Renal pelvis (tissue), 12 donors: ENCODE measurements around the gene MRPL34. TPM values are rescaled to one million over a fixed set of nuclear protein-coding genes. Genes with fewer than 3 reads are reported as not detected.
"Not testable (repeated sequence)": the region's sequence is repeated elsewhere in the genome, so short reads cannot be mapped to it uniquely, and the experiment has no call there.

Source experiments
- DNase-seq: peaks from one replicate; pipeline ENCODE4 v3.0.0-alpha.2; 2013
- long read RNA-seq, 16 experiments: transcript quantifications; one replicate each; lab custom pipeline, GENCODE V29; 2026
- polyA plus RNA-seq, 3 donors: library from polyadenylated mRNA; unstranded; fragments of 120-200 nt; gene quantifications; one replicate each; pipeline ENCODE4 v1.2.1, GENCODE V29; 2013; ENCODE audit not compliant: insufficient read length in 3 of 3

Gene MRPL34
- polyA plus RNA-seq, result 10 to 100 TPM; 59.2 to 71.3 (median 63.5) TPM
- long read RNA-seq, donor 1, transcript MRPL34-201 (2 exons, 968 nt), result major isoform, 56 of 57 reads
- long read RNA-seq, donor 1, partial matches to known transcripts, result 0 of 57 reads
- long read RNA-seq, donor 1, other reads (novel, unspliced or antisense), result 0 of 57 reads
- long read RNA-seq, donor 2, transcript MRPL34-201 (2 exons, 968 nt), result major isoform, 99 of 100 reads
- long read RNA-seq, donor 2, partial matches to known transcripts, result 0 of 100 reads
- long read RNA-seq, donor 2, other reads (novel, unspliced or antisense), result 0 of 100 reads
- long read RNA-seq, donor 3, transcript MRPL34-201 (2 exons, 968 nt), result major isoform, 66 of 67 reads
- long read RNA-seq, donor 3, partial matches to known transcripts, result 0 of 67 reads
- long read RNA-seq, donor 3, other reads (novel, unspliced or antisense), result 0 of 67 reads
- long read RNA-seq, donor 4, transcript MRPL34-201 (2 exons, 968 nt), result major isoform, 85 of 87 reads
- long read RNA-seq, donor 4, partial matches to known transcripts, result 0 of 87 reads
- long read RNA-seq, donor 4, other reads (novel, unspliced or antisense), result 0 of 87 reads
- long read RNA-seq, donor 5, transcript MRPL34-201 (2 exons, 968 nt), result major isoform, 43 of 54 reads
- long read RNA-seq, donor 5, partial matches to known transcripts, result 5 of 54 reads
- long read RNA-seq, donor 5, other reads (novel, unspliced or antisense), result 6 of 54 reads
- long read RNA-seq, donor 6, transcript MRPL34-201 (2 exons, 968 nt), result major isoform, 58 of 60 reads
- long read RNA-seq, donor 6, partial matches to known transcripts, result 0 of 60 reads
- long read RNA-seq, donor 6, other reads (novel, unspliced or antisense), result 0 of 60 reads
- long read RNA-seq, donor 7, transcript MRPL34-201 (2 exons, 968 nt), result major isoform, 82 of 86 reads
- long read RNA-seq, donor 7, partial matches to known transcripts, result 0 of 86 reads
- long read RNA-seq, donor 7, other reads (novel, unspliced or antisense), result 0 of 86 reads
- long read RNA-seq, donor 8, transcript MRPL34-201 (2 exons, 968 nt), result major isoform, 20 of 63 reads
- long read RNA-seq, donor 8, partial matches to known transcripts, result 37 of 63 reads
- long read RNA-seq, donor 8, other reads (novel, unspliced or antisense), result 5 of 63 reads
- long read RNA-seq, donor 9, transcript MRPL34-201 (2 exons, 968 nt), result major isoform, 85 of 87 reads
- long read RNA-seq, donor 9, partial matches to known transcripts, result 0 of 87 reads
- long read RNA-seq, donor 9, other reads (novel, unspliced or antisense), result 0 of 87 reads
- long read RNA-seq, donor 10, transcript MRPL34-201 (2 exons, 968 nt), result major isoform, 62 of 76 reads
- long read RNA-seq, donor 10, partial matches to known transcripts, result 5 of 76 reads
- long read RNA-seq, donor 10, other reads (novel, unspliced or antisense), result 7 of 76 reads
- long read RNA-seq, donor 11, transcript MRPL34-201 (2 exons, 968 nt), result major isoform, 45 of 46 reads
- long read RNA-seq, donor 11, partial matches to known transcripts, result 0 of 46 reads
- long read RNA-seq, donor 11, other reads (novel, unspliced or antisense), result 0 of 46 reads
- long read RNA-seq, donor 12, transcript MRPL34-201 (2 exons, 968 nt), result major isoform, 74 of 75 reads
- long read RNA-seq, donor 12, partial matches to known transcripts, result 0 of 75 reads
- long read RNA-seq, donor 12, other reads (novel, unspliced or antisense), result 0 of 75 reads
- long read RNA-seq, donor 13, transcript MRPL34-201 (2 exons, 968 nt), result major isoform, 36 of 36 reads
- long read RNA-seq, donor 13, partial matches to known transcripts, result 0 of 36 reads
- long read RNA-seq, donor 13, other reads (novel, unspliced or antisense), result 0 of 36 reads
- long read RNA-seq, donor 14, result 0 reads
- long read RNA-seq, donor 15, result 0 reads
- long read RNA-seq, donor 16, transcript MRPL34-201 (2 exons, 968 nt), result major isoform, 101 of 101 reads
- long read RNA-seq, donor 16, partial matches to known transcripts, result 0 of 101 reads
- long read RNA-seq, donor 16, other reads (novel, unspliced or antisense), result 0 of 101 reads

DNA sequence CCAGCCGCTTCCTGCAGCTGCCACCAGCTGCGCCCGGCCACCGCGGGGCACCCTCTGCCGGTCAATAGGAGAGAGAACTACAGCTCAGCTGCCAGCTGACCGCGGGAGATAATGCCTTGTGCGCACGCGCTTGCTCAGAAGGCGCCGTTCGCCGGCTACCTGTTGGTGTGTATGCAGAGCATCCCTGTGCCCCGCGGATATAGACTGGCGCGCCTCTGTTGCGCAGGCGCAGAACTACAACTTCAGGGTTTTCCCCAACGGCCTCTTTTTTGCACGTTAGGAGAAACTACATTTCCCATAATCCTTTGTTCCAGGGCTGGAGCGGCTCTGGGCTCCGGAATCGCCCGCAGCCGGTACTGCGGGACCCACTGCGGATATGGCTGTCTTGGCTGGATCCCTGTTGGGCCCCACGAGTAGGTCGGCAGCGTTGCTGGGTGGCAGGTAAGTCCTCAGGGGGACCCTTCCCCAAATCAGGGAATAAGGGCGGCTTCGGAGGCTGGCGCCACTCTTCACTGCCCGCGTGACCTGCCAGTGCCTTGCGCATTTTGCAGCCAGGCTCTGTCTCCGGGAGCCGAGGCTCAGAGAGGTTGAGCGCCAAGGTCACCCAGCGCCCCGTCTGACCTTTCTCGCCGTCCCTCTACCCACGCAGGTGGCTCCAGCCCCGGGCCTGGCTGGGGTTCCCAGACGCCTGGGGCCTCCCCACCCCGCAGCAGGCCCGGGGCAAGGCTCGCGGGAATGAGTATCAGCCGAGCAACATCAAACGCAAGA, at the start of gene MRPL34:
Gene MRPL34 (plus strand): TSS at position 356 of the 768 bp plus-strand sequence. CDS start 21 bp downstream, at position 377.
- DNase-seq, result peak; percentile 98

DNA sequence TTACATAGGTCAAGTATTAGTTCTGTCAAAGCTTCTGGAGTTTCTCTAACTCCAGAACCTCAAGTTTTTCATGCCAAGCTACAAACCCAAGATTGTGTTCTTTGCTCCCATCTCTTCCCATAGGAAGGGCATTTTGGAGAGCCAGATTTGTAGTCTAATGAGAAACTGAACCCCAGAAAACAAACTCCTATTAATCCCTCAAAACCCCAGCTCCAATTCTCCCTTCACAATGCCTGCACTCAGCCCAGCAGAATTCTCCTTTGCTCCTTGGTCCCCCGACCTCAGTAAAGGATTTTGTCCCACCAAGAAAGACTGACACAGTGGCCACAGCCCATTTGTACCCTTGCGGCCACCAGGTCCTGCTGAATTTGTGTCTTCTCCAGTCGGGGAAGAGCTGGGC, 49.5 kb upstream of the MRPL34 start:
- DNase-seq, result no peak

DNA sequence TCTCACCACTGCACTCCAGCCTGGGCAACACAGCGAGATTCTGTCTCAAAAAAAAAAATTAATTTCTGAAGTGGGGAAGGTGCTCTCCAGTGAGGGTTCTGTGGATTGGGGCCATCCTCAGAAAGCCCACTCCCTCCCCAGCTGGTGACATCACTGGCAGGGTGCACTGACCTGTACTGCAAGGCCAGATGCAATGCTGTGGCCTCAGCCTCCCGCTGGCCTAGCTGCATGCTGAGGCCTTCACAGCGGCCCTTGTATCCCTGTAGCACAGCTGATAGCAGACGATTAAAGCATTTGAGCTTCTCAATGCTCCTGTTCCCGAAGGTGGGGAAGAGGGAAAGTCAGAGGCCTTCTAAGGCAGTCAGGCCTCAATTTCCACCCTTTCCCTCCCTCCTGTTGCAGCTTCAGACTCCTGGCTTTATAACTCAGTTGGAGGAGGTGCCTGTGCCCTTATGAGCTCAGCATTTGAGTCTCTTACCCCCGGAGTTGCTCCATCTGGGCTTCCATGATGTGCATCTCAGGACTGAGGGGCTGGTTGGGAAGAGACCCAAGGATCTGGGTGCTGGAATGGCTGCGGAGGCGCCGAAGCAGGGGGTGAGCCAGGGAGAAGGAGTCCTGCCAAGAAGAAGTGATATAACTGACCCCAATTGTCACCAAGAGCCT, 46.4 kb upstream of the MRPL34 start:
- DNase-seq, result no peak

DNA sequence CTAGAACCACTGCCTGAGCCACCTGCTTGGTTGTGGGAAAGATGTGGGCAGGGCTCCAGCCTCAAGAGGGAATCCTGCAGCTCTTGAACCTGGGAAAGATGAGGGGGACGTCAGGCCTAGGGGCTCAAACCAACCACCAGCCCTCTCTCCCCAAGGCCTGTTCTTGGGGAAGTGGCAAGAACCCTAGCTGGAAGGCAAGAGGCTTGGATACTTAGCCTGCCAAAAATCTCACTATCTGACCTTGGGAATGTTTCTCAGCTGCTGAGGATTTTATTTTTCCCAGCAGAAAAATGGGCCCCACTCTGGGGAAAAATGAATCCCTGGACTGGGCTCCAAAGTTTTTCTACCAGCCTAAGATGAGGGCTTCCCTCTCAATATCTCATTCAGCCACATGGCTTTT, 45.7 kb upstream of the MRPL34 start:
- DNase-seq, result no peak

DNA sequence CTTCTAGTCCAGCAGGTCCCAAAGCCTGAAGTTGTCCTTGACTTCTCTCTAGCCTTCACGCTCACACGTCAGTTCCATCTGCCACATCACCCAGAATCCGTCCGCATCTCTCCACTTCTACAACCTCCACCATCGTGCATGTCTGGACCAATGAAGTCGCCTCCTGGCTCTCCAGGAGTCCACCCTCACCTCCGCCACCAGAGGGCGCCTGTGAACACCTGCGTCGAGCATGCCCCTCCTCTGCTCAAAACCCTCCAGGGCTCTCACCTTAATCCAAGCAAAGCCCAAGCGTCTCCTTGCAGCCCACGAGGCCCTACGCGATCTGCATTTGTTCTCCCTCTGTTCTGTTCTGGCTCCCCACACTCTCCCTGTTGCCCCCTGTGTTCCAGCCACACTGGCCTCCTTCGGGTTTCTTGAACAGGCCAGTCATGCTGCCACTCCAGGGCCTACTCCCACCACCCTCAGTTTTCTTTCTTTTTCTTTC, 44.8 kb upstream of the MRPL34 start:
- DNase-seq, result no peak

DNA sequence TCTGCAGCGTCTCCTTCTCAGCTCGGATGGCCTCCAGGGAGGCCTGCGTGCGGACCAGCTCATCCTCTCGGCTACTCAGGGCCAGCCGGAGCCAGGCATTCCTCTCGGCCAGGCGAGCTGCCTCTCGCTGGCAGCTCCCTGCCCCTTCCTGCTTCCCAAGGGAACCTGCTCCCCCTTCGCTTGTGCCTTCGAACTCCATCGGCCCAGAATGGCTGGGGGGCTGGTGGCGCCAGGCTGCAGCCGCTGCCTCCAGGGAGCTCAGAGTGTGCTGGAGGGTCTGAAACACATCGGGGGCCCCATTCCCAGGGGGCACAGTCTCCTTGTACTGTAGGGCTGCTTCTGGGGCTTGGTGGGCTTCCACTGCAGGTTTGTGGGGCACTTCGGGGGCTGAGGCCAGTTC, 43.1 kb upstream of the MRPL34 start:
- DNase-seq, result no peak

DNA sequence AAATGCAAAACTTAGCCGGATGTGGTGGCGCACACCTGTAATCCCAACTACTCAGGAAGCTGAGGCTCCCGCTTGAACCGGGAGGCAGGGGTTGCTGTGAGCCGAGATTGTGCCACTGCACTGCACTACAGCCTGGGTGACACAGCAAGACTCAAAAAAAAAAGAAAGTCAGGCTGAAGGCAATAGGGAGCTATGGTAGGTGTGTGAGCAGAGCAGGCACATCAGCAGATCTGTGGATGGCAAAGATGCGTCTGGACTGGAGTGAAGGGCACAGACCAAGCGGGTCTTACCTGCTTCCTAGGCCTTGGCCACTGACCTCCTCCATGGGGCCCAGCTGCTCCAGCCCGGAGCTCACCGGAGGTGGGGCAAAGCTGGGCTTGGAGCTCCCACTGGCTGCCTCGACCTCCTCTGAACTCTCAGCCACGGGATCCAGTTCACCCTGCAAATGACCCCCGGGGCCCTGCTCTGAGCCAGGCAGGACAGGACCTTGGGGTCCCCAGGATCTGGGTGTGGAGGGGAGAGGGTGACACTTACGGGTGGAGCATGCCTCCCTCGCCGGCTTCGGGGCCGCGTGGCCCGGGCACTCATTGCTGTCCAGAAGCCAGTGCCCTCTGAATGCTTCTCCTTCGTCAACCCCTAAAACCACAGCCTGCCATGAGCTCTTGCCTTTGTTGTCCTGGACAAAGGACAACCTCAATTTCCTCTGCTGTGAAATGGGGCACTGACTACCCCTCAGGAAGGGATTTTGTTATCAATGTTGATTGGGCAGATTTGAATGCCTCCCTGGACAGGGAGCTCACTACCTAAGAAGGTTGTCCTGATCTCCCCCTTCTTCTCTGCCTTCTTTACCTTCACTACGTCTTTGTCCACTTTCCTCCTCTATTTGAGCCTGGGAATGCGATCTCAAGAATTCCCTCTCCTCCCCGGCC, 41.7 kb upstream of the MRPL34 start:
- DNase-seq, result no peak

DNA sequence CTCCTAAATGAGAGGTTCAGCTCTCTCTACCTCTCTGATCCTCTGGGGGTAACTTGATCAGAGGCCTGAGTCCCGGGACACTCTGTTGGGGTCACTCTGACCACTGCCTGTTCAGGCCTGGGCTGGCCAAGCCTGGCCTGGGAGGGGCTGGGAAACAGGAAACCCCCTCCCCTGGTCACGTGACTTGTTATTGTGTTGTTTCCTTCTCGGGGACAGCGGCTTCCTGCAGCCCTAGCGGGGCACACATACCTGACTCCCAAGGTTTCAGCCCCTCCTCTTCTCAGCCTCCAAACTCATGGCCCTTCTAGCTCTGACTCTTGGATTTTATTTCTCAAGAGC, 41.1 kb upstream of the MRPL34 start, which contains the start of gene USHBP1:
Gene USHBP1 (minus strand): TSS at position 105 of the 339 bp plus-strand sequence. CDS start 446 bp downstream, outside the sequence.
- DNase-seq, result no peak

DNA sequence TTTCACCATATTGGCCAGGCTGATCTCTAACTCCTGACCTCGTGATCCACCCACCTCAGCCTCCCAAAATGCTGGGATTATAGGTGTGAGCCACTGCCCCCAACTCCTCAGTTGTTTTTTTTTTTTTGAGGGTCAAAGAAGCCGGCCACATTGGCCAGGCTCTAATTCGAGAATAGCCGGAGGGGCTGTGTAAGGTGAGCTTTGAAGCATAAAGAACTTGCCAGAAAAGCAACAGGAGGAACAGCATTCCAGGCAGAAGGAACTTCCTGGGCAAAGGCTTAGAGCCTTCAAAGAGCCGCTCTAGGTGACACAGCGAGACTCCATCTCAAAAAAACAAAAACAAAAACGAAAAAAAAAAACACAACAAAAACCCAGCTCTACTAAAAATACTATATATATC, 39.6 kb upstream of the MRPL34 start:
- no peak for DNase-seq

DNA sequence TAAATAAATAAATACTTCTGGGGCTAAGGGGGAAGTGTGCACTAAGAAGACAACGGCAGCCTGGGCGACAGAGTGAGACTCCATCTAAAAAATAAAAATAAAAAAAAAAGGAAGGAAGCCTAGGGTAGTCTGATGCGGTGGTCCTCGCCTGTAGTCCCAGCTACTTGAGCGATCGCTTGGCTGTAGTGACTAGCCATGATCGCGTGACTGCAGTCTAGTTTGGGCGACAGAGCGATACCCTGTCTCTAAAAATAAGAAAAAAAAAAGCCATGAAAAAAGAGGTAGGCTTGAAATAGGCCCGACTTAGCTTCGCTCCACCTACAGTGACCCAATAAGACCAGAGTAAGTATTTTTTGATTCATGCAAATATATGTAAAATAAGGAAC, 39.1 kb upstream of the MRPL34 start:
- DNase-seq, result no peak

DNA sequence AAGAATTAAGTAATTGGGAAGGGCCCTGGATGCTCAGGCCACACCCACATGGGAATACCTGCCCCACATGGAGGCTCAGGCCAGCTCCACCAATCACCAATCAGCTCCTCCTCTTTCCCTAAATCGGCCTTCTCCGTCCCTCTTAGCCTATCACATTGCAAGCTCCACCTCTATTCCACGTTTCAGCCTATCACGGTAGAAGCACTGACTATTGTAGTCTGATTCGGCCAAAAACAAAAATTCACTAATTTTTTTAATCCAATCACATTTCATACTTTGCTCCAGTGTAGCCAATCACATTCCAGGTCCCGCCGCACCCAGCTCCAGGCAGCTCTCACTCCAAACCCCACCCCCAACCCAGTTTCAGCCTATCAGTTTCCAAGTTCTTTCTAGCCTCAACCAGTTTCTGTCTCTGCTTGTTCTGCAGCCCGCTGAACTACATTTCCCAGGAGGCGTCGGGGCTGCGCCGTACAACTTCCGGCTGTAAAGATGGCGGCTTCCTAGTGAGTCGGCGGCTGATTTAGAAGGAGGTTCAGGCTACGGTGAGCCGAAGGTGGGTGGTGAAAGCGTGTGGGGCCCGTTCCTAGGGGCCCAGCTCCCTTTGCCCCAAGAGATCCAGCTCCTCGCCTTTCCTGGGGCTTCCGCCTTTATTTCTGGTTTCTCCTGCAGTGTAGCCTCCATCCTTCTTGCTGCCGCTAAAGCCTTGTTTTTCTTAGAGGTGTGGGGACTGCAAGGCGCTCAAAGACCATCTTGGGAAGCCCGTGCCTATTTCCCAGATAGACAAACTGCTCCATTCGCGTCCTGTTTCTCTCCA, 38.5 kb upstream of the MRPL34 start, which contains the start of gene BABAM1:
Gene BABAM1 (plus strand): TSS at position 469 of the 814 bp plus-strand sequence. CDS start 1,364 bp downstream, outside the sequence.
- DNase-seq, result peak; percentile 99

DNA sequence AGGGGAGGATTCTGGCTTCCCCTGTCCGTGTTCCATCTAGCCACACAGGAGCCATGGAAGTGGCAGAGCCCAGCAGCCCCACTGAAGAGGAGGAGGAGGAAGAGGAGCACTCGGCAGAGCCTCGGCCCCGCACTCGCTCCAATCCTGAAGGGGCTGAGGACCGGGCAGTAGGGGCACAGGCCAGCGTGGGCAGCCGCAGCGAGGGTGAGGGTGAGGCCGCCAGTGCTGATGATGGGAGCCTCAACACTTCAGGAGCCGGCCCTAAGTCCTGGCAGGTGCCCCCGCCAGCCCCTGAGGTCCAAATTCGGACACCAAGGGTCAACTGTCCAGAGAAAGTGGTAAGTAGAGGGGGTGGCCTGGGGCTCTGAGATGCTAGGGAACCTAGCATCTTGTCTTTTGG, 36.9 kb upstream of the MRPL34 start:
- no peak for DNase-seq

DNA sequence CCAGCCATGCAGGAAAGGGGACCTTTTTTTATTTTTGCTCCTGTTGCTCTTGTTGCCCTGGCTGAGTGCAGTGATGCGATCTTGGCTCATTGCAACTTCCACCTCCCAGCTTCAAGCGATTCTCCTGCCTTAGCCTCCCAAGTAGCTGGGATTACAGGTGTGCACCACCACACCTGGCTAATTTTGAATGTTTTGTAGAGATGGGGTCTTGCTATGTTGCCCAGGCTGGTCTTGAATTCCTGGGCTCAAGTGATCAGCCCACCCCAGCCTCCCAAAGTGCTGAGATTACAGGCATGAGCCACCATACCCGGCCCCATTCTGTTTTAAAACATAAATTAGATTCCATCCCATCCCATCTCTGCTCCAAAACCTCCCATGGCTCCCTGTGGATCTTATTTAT, 30.8 kb upstream of the MRPL34 start:
- DNase-seq, result not testable (repeated sequence)

DNA sequence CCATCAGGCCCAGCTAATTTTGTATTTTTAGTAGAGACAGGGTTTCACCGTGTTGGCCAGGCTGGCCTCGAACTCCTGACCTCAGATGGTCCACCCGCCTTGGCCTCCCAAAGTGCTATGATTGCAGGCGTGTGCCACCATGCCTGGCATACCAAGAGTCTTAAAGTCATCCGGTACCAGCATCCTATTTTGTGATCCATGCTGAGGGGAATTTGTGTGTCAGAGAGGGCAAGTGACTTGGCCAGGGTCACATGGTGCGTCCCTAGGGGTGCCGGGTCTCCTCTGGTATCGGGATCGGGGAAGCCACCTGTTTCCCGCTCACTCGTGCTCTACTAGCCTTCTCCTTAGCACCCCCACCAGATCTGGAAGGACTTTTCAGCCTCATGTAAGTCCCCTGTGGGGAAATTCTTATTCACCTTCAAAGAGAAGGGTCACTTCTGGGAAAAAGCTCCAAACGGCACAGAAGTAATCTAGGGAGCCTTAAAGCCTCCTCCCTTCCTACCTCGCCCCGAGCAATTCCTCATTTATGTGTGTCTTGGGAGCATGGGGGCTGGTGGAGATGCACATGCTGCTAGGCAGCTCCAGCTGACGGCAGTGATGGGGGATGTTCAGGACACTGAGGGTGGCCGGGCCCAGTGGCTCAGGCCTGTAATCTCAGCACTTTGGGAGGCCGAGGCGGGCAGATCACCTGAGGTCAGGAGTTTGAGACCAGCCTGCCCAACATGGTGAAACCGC, 30.1 kb upstream of the MRPL34 start:
- DNase-seq, result no peak

DNA sequence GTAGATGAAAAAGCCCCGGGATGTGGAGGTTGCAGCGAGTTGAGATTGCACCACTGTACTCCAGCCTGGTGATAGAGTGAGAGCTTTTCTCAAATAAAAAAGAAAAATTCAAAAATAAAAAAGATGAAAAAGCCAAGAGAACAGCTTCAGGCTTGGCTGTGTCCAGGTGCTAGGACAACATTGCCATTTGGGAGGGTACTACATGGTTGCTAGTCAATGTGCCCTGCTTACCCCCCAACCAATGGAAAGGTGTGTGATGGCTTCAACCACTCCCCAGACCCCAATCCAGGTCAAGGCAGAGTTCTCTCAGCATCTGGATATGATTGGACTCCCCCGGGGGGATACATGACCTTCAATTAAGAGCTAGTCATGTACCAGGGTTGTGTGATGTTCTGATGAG, 26.2 kb upstream of the MRPL34 start:
- no peak for DNase-seq
